Liver (tissue), 9 donors: ENCODE measurements around the gene TYMP. TPM values are rescaled to one million over a fixed set of nuclear protein-coding genes. Genes with fewer than 3 reads are reported as not detected.

Source experiments
- DNase-seq: peaks from one replicate; pipeline ENCODE4 v3.0.0-alpha.2; 2017; ENCODE audit warnings: low spot score
- H3K27ac ChIP-seq, 2 donors: one replicate each; pipeline ENCODE4 v1.7.0; 2013; ENCODE audit warnings: inconsistent platforms in 2 of 2, low read length in 2 of 2, control low read depth in 1 of 2, low read depth in 1 of 2, mild to moderate bottlenecking in 1 of 2
- H3K27me3 ChIP-seq, 4 donors: one replicate each; pipeline versions ENCODE4 v1.6.1 to v1.7.0; 2013; ENCODE audit warnings: low read length in 3 of 4, inconsistent platforms in 1 of 4, mild to moderate bottlenecking in 1 of 4, moderate library complexity in 1 of 4; ENCODE audit not compliant: control insufficient read depth in 4 of 4, insufficient read depth in 4 of 4
- H3K36me3 ChIP-seq, 4 donors: one replicate each; pipeline versions ENCODE4 v1.6.1 to v1.7.0; 2013; ENCODE audit warnings: low read length in 3 of 4, mild to moderate bottlenecking in 3 of 4, low read depth in 1 of 4, moderate library complexity in 1 of 4; ENCODE audit not compliant: control insufficient read depth in 4 of 4, insufficient read depth in 3 of 4
- H3K4me1 ChIP-seq, 4 donors: one replicate each; pipeline versions ENCODE4 v1.6.1 to v1.7.0; 2013; ENCODE audit warnings: low read length in 3 of 4, mild to moderate bottlenecking in 3 of 4, moderate library complexity in 1 of 4; ENCODE audit not compliant: control insufficient read depth in 4 of 4, insufficient read depth in 4 of 4
- H3K4me3 ChIP-seq, 3 donors: one replicate each; pipeline versions ENCODE4 v1.6.1 to v1.7.0; 2013; ENCODE audit warnings: low read length in 3 of 3, control low read depth in 1 of 3, low read depth in 1 of 3, mild to moderate bottlenecking in 1 of 3
- H3K9ac ChIP-seq, 2 donors: one replicate each; pipeline ENCODE4 v1.7.0; 2013; ENCODE audit warnings: low read length in 2 of 2, mild to moderate bottlenecking in 2 of 2, moderate library complexity in 2 of 2, control low read depth in 1 of 2, low read depth in 1 of 2
- H3K9me3 ChIP-seq, 4 donors: one replicate each; pipeline versions ENCODE4 v1.6.1 to v1.7.0; 2013; ENCODE audit warnings: low read length in 3 of 4; ENCODE audit not compliant: control insufficient read depth in 4 of 4
- ATF3 ChIP-seq: IDR thresholded peaks from 2 replicates; pipeline ENCODE4 v1.6.1; 2016; ENCODE audit warnings: antibody characterized with exemption
- EGR1 ChIP-seq, 2 donors: IDR thresholded peaks; 2 replicates each; pipeline ENCODE4 v1.6.1; 2016 to 2018; ENCODE audit warnings: antibody characterized with exemption in 2 of 2, low read depth in 2 of 2
- FOXA1 ChIP-seq: IDR thresholded peaks from 2 replicates; pipeline ENCODE4 v1.6.1; 2016; ENCODE audit warnings: antibody characterized with exemption
- FOXA2 ChIP-seq: IDR thresholded peaks from 2 replicates; pipeline ENCODE4 v1.6.1; 2016; ENCODE audit warnings: antibody characterized with exemption
- GABPA ChIP-seq, 2 donors: IDR thresholded peaks in 1 of 2; conservative IDR thresholded peaks in 1 of 2; 2 replicates each; pipeline ENCODE4 v1.6.1; 2016; ENCODE audit warnings: antibody characterized with exemption in 2 of 2, mild to moderate bottlenecking in 1 of 2, moderate library complexity in 1 of 2
- HNF4A ChIP-seq, 2 donors: conservative IDR thresholded peaks; 2 replicates each; pipeline ENCODE4 v1.6.1; 2016; ENCODE audit warnings: antibody characterized with exemption in 2 of 2, mild to moderate bottlenecking in 2 of 2
- HNF4G ChIP-seq: IDR thresholded peaks from 2 replicates; pipeline ENCODE4 v1.6.1; 2016; ENCODE audit warnings: antibody characterized with exemption
- JUND ChIP-seq, 2 donors: IDR thresholded peaks; 2 replicates each; pipeline ENCODE4 v1.6.1; 2016; ENCODE audit warnings: antibody characterized with exemption in 2 of 2
- NR2F2 ChIP-seq: IDR thresholded peaks from 2 replicates; pipeline ENCODE4 v1.6.1; 2016; ENCODE audit warnings: antibody characterized with exemption
- RAD21 ChIP-seq, 2 donors: IDR thresholded peaks; 2 replicates each; pipeline ENCODE4 v1.6.1; 2016; ENCODE audit warnings: antibody characterized with exemption in 2 of 2, mild to moderate bottlenecking in 2 of 2
- RXRA ChIP-seq, 2 donors: IDR thresholded peaks; 2 replicates each; pipeline ENCODE4 v1.6.1; 2017 to 2018; ENCODE audit warnings: antibody characterized with exemption in 2 of 2, mild to moderate bottlenecking in 1 of 2
- SP1 ChIP-seq: IDR thresholded peaks from 2 replicates; pipeline ENCODE4 v1.6.1; 2018; ENCODE audit warnings: antibody characterized with exemption, mild to moderate bottlenecking
- TAF1 ChIP-seq: conservative IDR thresholded peaks from 2 replicates; pipeline ENCODE4 v1.6.1; 2016; ENCODE audit warnings: antibody characterized with exemption, mild to moderate bottlenecking
- YY1 ChIP-seq: IDR thresholded peaks from 2 replicates; pipeline ENCODE4 v1.6.1; 2016; ENCODE audit warnings: antibody characterized with exemption, mild to moderate bottlenecking
- WGBS: extraction: QIAGEN DNeasy Blood & Tissue Kit; methylation state at CpG from one replicate; pipeline ENCODE4 v1.1.7; 2013; 5-methylcytosine and 5-hydroxymethylcytosine counted together
- polyA plus RNA-seq, 2 donors: library from polyadenylated mRNA; stranded (reverse) in 1 of 2; unstranded in 1 of 2; fragments of 200-250 nt in 1 of 2; fragments of >200 nt in 1 of 2; fragmentation: Nextera tagmentation in 1 of 2; extraction: Ambion mirVana in 1 of 2; gene quantifications; one replicate each; pipeline versions ENCODE4 v1.2.1 to v1.2.3, GENCODE V29; 2013 to 2015
- total RNA-seq, 2 donors: library from RNA; depleted of rRNA; stranded (reverse); fragments of >200 nt; gene quantifications; one replicate each; pipeline ENCODE4 v1.2.3, GENCODE V29; 2014
- TF ChIP-seq, protein P1 (sequence below): IDR thresholded peaks from 2 replicates; pipeline ENCODE4 v1.6.1; 2016; ENCODE audit warnings: antibody characterized with exemption
- TF ChIP-seq, protein P2 (sequence below): IDR thresholded peaks from 2 replicates; pipeline ENCODE4 v1.6.1; 2016; ENCODE audit warnings: antibody characterized with exemption
- TF ChIP-seq, protein P3 (sequence below): IDR thresholded peaks from 2 replicates; pipeline ENCODE4 v1.6.1; 2016; ENCODE audit warnings: antibody characterized with exemption, mild to moderate bottlenecking
- TF ChIP-seq, protein P4 (sequence below): fragments of 150-350 bp; IDR thresholded peaks from 2 replicates; pipeline ENCODE4 v1.5.1; 2017; ENCODE audit warnings: improper control_type of control experiment, low read depth, low read length; ENCODE audit not compliant: missing input control
- donor health status: healthy.
- donor health status: healthy.
- donor health status: healthy.
- donor health status: healthy.
- donor health status: healthy.

Gene TYMP
- total and polyA plus RNA-seq, 4 donors = 34.0 to 109 (median 65.5) TPM

DNA sequence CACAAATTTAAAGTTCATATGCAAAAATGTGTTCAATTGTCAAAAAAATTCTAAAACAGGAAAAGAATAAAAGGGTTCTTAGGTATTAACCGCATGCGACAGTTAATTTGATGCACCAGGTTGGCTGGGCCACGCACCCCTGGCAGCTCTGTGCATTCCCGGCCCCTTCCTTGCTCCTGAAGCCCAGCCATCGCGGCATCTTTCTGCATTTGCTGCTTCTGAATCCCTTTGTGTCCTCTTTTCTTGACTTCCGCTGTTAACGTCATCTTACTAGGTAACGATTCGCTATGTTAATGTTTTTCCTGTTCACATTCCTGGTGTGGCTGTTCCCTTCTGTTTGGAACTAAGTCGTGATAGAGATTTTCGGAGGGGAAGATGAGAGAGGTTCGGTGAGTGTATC is 8.0 kb upstream of the TYMP start:
- TF ChIP-seq FOXA2 (no peak), EGR1 (IDR thresholded peaks at IDR 0.05; ENCODE audit: low read depth in 2 of 2) (no peak), GABPA (IDR thresholded peaks at IDR 0.05 in 1 of 2, conservative IDR thresholded peaks at IDR 0.05 in 1 of 2) (no peak)
- TF ChIP-seq, protein P1, sequence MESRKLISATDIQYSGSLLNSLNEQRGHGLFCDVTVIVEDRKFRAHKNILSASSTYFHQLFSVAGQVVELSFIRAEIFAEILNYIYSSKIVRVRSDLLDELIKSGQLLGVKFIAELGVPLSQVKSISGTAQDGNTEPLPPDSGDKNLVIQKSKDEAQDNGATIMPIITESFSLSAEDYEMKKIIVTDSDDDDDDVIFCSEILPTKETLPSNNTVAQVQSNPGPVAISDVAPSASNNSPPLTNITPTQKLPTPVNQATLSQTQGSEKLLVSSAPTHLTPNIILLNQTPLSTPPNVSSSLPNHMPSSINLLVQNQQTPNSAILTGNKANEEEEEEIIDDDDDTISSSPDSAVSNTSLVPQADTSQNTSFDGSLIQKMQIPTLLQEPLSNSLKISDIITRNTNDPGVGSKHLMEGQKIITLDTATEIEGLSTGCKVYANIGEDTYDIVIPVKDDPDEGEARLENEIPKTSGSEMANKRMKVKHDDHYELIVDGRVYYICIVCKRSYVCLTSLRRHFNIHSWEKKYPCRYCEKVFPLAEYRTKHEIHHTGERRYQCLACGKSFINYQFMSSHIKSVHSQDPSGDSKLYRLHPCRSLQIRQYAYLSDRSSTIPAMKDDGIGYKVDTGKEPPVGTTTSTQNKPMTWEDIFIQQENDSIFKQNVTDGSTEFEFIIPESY = no peak
- WGBS = 95% methylated on average over 13 of the region's 13 CpGs
- no peaks in the 10 kb centered on the region for H3K27me3 ChIP-seq
- DNase-seq = no peak
- H3K9ac ChIP-seq = no peak overlapping the region
- peak overlapping the region; percentile 87 to 100 for H3K27ac ChIP-seq
- no peaks in the 10 kb centered on the region for H3K36me3 ChIP-seq
- no peaks in the 10 kb centered on the region for H3K9me3 ChIP-seq
- peaks cover 0 to 14% (median 7%) of the 10 kb centered on the region in 4 donors for H3K4me1 ChIP-seq
- no peak overlapping the region for H3K4me3 ChIP-seq

DNA sequence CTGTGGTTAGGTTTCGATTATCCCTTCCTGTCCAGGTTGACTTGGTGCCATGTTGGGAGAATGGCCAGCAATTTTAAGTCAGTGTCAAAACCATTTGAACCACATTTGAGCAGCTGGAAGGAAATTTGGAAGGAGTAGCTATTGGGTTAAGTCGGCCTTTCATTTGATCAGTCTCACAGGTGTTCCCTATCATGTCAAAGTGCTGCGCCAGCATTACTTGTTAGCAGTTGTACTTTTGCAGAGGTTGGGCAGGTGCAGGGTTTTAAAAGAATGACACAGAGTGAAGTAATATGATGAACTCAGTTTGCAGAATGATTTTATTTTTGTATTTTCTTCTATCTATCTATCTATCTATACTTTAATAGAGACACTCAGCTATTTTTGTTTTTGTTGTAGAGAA is 6.4 kb upstream of the TYMP start:
- peak overlapping the region in 1 of 2 donors; percentile 17 for H3K27ac ChIP-seq
- H3K4me3 ChIP-seq = no peak overlapping the region
- H3K4me1 ChIP-seq = peaks cover 0 to 15% (median 12%) of the 10 kb centered on the region in 4 donors
- WGBS = 90% methylated on average over 3 of the region's 3 CpGs
- no peaks in the 10 kb centered on the region for H3K9me3 ChIP-seq
- H3K27me3 ChIP-seq = no peaks in the 10 kb centered on the region
- H3K36me3 ChIP-seq = no peaks in the 10 kb centered on the region
- no peak for TF ChIP-seq EGR1 (IDR thresholded peaks at IDR 0.05; ENCODE audit: low read depth in 2 of 2)
- no peak for TF ChIP-seq TAF1
- TF ChIP-seq FOXA2 = no peak
- no peak for TF ChIP-seq FOXA1
- no peak for TF ChIP-seq YY1
- TF ChIP-seq NR2F2 = no peak
- TF ChIP-seq HNF4G = no peak
- no peak for TF ChIP-seq ATF3
- TF ChIP-seq GABPA (IDR thresholded peaks at IDR 0.05 in 1 of 2, conservative IDR thresholded peaks at IDR 0.05 in 1 of 2) = no peak
- TF ChIP-seq, protein P2, sequence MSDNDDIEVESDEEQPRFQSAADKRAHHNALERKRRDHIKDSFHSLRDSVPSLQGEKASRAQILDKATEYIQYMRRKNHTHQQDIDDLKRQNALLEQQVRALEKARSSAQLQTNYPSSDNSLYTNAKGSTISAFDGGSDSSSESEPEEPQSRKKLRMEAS = no peak
- no peak for TF ChIP-seq HNF4A (conservative IDR thresholded peaks at IDR 0.05)
- TF ChIP-seq, protein P3, sequence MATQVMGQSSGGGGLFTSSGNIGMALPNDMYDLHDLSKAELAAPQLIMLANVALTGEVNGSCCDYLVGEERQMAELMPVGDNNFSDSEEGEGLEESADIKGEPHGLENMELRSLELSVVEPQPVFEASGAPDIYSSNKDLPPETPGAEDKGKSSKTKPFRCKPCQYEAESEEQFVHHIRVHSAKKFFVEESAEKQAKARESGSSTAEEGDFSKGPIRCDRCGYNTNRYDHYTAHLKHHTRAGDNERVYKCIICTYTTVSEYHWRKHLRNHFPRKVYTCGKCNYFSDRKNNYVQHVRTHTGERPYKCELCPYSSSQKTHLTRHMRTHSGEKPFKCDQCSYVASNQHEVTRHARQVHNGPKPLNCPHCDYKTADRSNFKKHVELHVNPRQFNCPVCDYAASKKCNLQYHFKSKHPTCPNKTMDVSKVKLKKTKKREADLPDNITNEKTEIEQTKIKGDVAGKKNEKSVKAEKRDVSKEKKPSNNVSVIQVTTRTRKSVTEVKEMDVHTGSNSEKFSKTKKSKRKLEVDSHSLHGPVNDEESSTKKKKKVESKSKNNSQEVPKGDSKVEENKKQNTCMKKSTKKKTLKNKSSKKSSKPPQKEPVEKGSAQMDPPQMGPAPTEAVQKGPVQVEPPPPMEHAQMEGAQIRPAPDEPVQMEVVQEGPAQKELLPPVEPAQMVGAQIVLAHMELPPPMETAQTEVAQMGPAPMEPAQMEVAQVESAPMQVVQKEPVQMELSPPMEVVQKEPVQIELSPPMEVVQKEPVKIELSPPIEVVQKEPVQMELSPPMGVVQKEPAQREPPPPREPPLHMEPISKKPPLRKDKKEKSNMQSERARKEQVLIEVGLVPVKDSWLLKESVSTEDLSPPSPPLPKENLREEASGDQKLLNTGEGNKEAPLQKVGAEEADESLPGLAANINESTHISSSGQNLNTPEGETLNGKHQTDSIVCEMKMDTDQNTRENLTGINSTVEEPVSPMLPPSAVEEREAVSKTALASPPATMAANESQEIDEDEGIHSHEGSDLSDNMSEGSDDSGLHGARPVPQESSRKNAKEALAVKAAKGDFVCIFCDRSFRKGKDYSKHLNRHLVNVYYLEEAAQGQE = no peak
- TF ChIP-seq, protein P1 = no peak
- TF ChIP-seq JUND (IDR thresholded peaks at IDR 0.05) = no peak
- TF ChIP-seq, protein P4, sequence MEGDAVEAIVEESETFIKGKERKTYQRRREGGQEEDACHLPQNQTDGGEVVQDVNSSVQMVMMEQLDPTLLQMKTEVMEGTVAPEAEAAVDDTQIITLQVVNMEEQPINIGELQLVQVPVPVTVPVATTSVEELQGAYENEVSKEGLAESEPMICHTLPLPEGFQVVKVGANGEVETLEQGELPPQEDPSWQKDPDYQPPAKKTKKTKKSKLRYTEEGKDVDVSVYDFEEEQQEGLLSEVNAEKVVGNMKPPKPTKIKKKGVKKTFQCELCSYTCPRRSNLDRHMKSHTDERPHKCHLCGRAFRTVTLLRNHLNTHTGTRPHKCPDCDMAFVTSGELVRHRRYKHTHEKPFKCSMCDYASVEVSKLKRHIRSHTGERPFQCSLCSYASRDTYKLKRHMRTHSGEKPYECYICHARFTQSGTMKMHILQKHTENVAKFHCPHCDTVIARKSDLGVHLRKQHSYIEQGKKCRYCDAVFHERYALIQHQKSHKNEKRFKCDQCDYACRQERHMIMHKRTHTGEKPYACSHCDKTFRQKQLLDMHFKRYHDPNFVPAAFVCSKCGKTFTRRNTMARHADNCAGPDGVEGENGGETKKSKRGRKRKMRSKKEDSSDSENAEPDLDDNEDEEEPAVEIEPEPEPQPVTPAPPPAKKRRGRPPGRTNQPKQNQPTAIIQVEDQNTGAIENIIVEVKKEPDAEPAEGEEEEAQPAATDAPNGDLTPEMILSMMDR = no peak
- no peak for TF ChIP-seq RXRA (IDR thresholded peaks at IDR 0.05)
- TF ChIP-seq SP1 = no peak
- TF ChIP-seq RAD21 (IDR thresholded peaks at IDR 0.05) = no peak
- no peak for DNase-seq
- no peak overlapping the region for H3K9ac ChIP-seq
